ENCODE data around the gene ARHGAP42. TPM values are rescaled to one million over a fixed set of nuclear protein-coding genes. Genes with fewer than 3 reads are reported as not detected.
A peak's percentile ranks its signal among the peaks of the same experiment; 100 is the strongest.

ARHGAP42 gene
- total and polyA plus RNA-seq, 11 donors = 3.8 to 12.4 (median 8.6) TPM

GRCh38 chr11:100709233-100709957, 22.3 kb downstream of the ARHGAP42 start:
- peak overlapping the region in 3 of 12 donors; percentile 14 to 47 (median 15) for H3K27ac ChIP-seq
- H3K9me3 ChIP-seq = no peaks in the 10 kb centered on the region
- no peaks in the 10 kb centered on the region for H3K27me3 ChIP-seq
- no peak for TF ChIP-seq CTCF (IDR thresholded peaks at IDR 0.05)
- TF ChIP-seq POLR2A (IDR thresholded peaks at IDR 0.05) = no peak
- WGBS, 4 donors = 67 to 81% (median 76%) methylated on average over 3 of the region's 3 CpGs
- DNase-seq = no peak
- intact Hi-C loops (cut with DNase I) = no loop called here
- H3K4me1 ChIP-seq = peaks cover 0 to 17% (median 0%) of the 10 kb centered on the region in 12 donors
- H3K4me3 ChIP-seq = no peak overlapping the region
- ATAC-seq = peak in 1 of 4 donors; percentile 20
- H3K36me3 ChIP-seq = no peaks in the 10 kb centered on the region

- ATAC-seq = no peak
- intact Hi-C loops (cut with DNase I) = no loop called here
- 77 to 97% (median 80%) methylated on average over 3 of the region's 3 CpGs for WGBS, 4 donors
Measured at GRCh38 chr11:100711984-100712383, 24.9 kb downstream of the ARHGAP42 start.

GRCh38 chr11:100712583-100712982, 25.5 kb downstream of the ARHGAP42 start:
- H3K9me3 ChIP-seq = no peaks in the 10 kb centered on the region
- 77 to 89% (median 85%) methylated on average over 3 of the region's 3 CpGs for WGBS, 4 donors
- H3K27ac ChIP-seq = no peak overlapping the region
- TF ChIP-seq CTCF (IDR thresholded peaks at IDR 0.05) = no peak
- TF ChIP-seq POLR2A (IDR thresholded peaks at IDR 0.05) = no peak
- DNase-seq (no peak), ATAC-seq (no peak)
- peaks cover 0 to 25% (median 7%) of the 10 kb centered on the region in 12 donors for H3K4me1 ChIP-seq
- no peaks in the 10 kb centered on the region for H3K36me3 ChIP-seq
- no peaks in the 10 kb centered on the region for H3K27me3 ChIP-seq
- intact Hi-C loops (cut with DNase I) = no loop called here
- no peak overlapping the region for H3K4me3 ChIP-seq

More at GRCh38 chr11:100711984-100712383, 24.9 kb downstream of the ARHGAP42 start:
- DNase-seq = no peak
- H3K4me3 ChIP-seq = no peak overlapping the region
- H3K36me3 ChIP-seq = no peaks in the 10 kb centered on the region
- TF ChIP-seq POLR2A (IDR thresholded peaks at IDR 0.05) (no peak), CTCF (IDR thresholded peaks at IDR 0.05) (no peak)
- peaks cover 0 to 25% (median 7%) of the 10 kb centered on the region in 12 donors for H3K4me1 ChIP-seq
- no peaks in the 10 kb centered on the region for H3K27me3 ChIP-seq
- H3K9me3 ChIP-seq = no peaks in the 10 kb centered on the region
- H3K27ac ChIP-seq = no peak overlapping the region

GRCh38 chr11:100715165-100715761, 28.2 kb downstream of the ARHGAP42 start:
- Histone ChIP-seq H3K27ac (peak overlapping the region; percentile 3 to 60 (median 34)), H3K4me3 (peak overlapping the region in 1 of 12 donors; percentile 31), H3K27me3 (no peaks in the 10 kb centered on the region), H3K36me3 (no peaks in the 10 kb centered on the region), H3K9me3 (no peaks in the 10 kb centered on the region), H3K4me1 (peaks cover 3 to 35% (median 20%) of the 10 kb centered on the region in 12 donors)
- TF ChIP-seq CTCF (IDR thresholded peaks at IDR 0.05) = no peak
- TF ChIP-seq POLR2A (IDR thresholded peaks at IDR 0.05) = peak in 1 of 2 donors; percentile 30
- intact Hi-C loops (cut with DNase I) = no loop called here
- DNase-seq = no peak
- WGBS, 4 donors = 59 to 79% (median 73%) methylated on average over 3 of the region's 3 CpGs
- ATAC-seq = peak; percentile 49 to 66 (median 56)
